Hepatocyte (in vitro differentiated cells): ENCODE results near the gene GIN1. TPM values are rescaled to one million over a fixed set of nuclear protein-coding genes. Genes with fewer than 3 reads are reported as not detected.

Source experiments
- DNase-seq: peaks from one replicate; pipeline ENCODE4 v3.0.0-alpha.2; 2016; ENCODE audit warnings: low spot score
- H2AFZ ChIP-seq: fragments of 200-600 bp; sonication (generic); 2 replicates; pipeline ENCODE4 v1.6.0; 2016; ENCODE audit warnings: antibody characterized with exemption, mild to moderate bottlenecking
- H3K27ac ChIP-seq: fragments of 200-600 bp; sonication (generic); 2 replicates; pipeline ENCODE4 v1.5.1; 2016; ENCODE audit warnings: mild to moderate bottlenecking
- H3K27me3 ChIP-seq: fragments of 200-600 bp; sonication (generic); 2 replicates; pipeline ENCODE4 v1.6.1; 2016
- H3K36me3 ChIP-seq: fragments of 200-600 bp; sonication (generic); replicated peaks from 2 replicates; pipeline ENCODE4 v1.5.1; 2016; ENCODE audit warnings: low read depth; ENCODE audit not compliant: insufficient read depth
- H3K4me1 ChIP-seq: fragments of 200-600 bp; sonication (generic); 2 replicates; pipeline ENCODE4 v1.5.1; 2016; ENCODE audit warnings: mild to moderate bottlenecking, moderate library complexity; ENCODE audit not compliant: insufficient read depth
- H3K4me2 ChIP-seq: fragments of 200-600 bp; sonication (generic); 2 replicates; pipeline ENCODE4 v1.6.0; 2016
- H3K4me3 ChIP-seq: fragments of 200-600 bp; sonication (generic); 2 replicates; pipeline ENCODE4 v1.5.1; 2016; ENCODE audit warnings: mild to moderate bottlenecking
- H3K79me2 ChIP-seq: fragments of 200-600 bp; sonication (generic); 2 replicates; pipeline ENCODE4 v1.6.0; 2017; ENCODE audit warnings: mild to moderate bottlenecking
- H3K9me2 ChIP-seq: fragments of 200-600 bp; sonication (generic); replicated peaks from 2 replicates; pipeline ENCODE4 v1.6.0; 2017; ENCODE audit warnings: mild to moderate bottlenecking; ENCODE audit not compliant: insufficient read depth
- H3K9me3 ChIP-seq: fragments of 200-600 bp; sonication (generic); 2 replicates; pipeline ENCODE4 v1.5.1; 2016; ENCODE audit warnings: low read depth, mild to moderate bottlenecking
- H4K20me1 ChIP-seq: fragments of 200-600 bp; sonication (generic); 2 replicates; pipeline ENCODE4 v1.6.0; 2016; ENCODE audit warnings: mild to moderate bottlenecking; ENCODE audit not compliant: insufficient read depth, poor library complexity, severe bottlenecking
- EZH2 ChIP-seq: fragments of 200-600 bp; sonication (generic); IDR thresholded peaks from 2 replicates; pipeline ENCODE4 v1.6.1; 2016; ENCODE audit warnings: antibody characterized with exemption, mild to moderate bottlenecking, borderline replicate concordance
- EZH2phosphoT487 ChIP-seq: fragments of 200-600 bp; sonication (generic); IDR thresholded peaks from one replicate; pipeline ENCODE4 v1.6.1; 2018; ENCODE audit warnings: antibody characterized with exemption, mild to moderate bottlenecking, low read depth, moderate library complexity; ENCODE audit not compliant: unreplicated experiment, severe bottlenecking
- WGBS: methylation state at CpG from one replicate; pipeline ENCODE4 v1.1.6; 2016; ENCODE audit warnings: low lambda C conversion rate; ENCODE audit errors: missing lambda C conversion rate; 5-methylcytosine and 5-hydroxymethylcytosine counted together
- polyA plus RNA-seq: library from polyadenylated mRNA; unstranded; fragments of >200 nt; fragmentation: Nextera tagmentation; extraction: Ambion mirVana; gene quantifications from 2 replicates; pipeline ENCODE4 v1.2.1, GENCODE V29; 2016
- total RNA-seq: library from RNA; depleted of rRNA; stranded (reverse); fragments of >200 nt; gene quantifications from 2 replicates; pipeline ENCODE4 v1.2.3, GENCODE V29; 2014
- TF ChIP-seq, protein P1 (sequence below): fragments of 200-600 bp; sonication (generic); IDR thresholded peaks from 2 replicates; pipeline ENCODE4 v1.5.1; 2016; ENCODE audit warnings: antibody characterized with exemption, mild to moderate bottlenecking; ENCODE audit not compliant: poor library complexity

Gene GIN1
- total and polyA plus RNA-seq, 2 experiments from 2014 or later = 5.5 to 7.4 TPM

- Histone ChIP-seq H3K4me3 (no peak overlapping the region), H4K20me1 (no peaks in the 10 kb centered on the region), H3K27me3 (no peaks in the 10 kb centered on the region), H3K27ac (no peak overlapping the region), H3K4me1 (no peaks in the 10 kb centered on the region), H3K4me2 (no peak overlapping the region), H3K79me2 (peaks cover 7% of the 10 kb centered on the region), H3K36me3 (no peaks in the 10 kb centered on the region), H3K9me2 (no peaks in the 10 kb centered on the region), H3K9me3 (no peaks in the 10 kb centered on the region), H2AFZ (no peak overlapping the region)
- DNase-seq = no peak
- TF ChIP-seq EZH2 = no peak
- TF ChIP-seq EZH2phosphoT487 = no peak
- TF ChIP-seq, protein P1, sequence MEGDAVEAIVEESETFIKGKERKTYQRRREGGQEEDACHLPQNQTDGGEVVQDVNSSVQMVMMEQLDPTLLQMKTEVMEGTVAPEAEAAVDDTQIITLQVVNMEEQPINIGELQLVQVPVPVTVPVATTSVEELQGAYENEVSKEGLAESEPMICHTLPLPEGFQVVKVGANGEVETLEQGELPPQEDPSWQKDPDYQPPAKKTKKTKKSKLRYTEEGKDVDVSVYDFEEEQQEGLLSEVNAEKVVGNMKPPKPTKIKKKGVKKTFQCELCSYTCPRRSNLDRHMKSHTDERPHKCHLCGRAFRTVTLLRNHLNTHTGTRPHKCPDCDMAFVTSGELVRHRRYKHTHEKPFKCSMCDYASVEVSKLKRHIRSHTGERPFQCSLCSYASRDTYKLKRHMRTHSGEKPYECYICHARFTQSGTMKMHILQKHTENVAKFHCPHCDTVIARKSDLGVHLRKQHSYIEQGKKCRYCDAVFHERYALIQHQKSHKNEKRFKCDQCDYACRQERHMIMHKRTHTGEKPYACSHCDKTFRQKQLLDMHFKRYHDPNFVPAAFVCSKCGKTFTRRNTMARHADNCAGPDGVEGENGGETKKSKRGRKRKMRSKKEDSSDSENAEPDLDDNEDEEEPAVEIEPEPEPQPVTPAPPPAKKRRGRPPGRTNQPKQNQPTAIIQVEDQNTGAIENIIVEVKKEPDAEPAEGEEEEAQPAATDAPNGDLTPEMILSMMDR = no peak
- 96% methylated on average over 1 of the region's 1 CpG for WGBS
Measured at GRCh38 chr5:103135461-103135860, 15.5 kb upstream of the GIN1 start.

- Histone ChIP-seq H3K4me2 (no peak overlapping the region), H3K79me2 (peaks cover 23% of the 10 kb centered on the region), H3K4me3 (no peak overlapping the region), H3K9me3 (no peaks in the 10 kb centered on the region), H3K4me1 (no peaks in the 10 kb centered on the region), H3K9me2 (no peaks in the 10 kb centered on the region), H3K27me3 (no peaks in the 10 kb centered on the region), H4K20me1 (no peaks in the 10 kb centered on the region), H3K36me3 (no peaks in the 10 kb centered on the region), H3K27ac (no peak overlapping the region), H2AFZ (no peak overlapping the region)
- WGBS = 90% methylated on average over 2 of the region's 2 CpGs
- no peak for DNase-seq
- TF ChIP-seq, protein P1 = no peak
- TF ChIP-seq EZH2phosphoT487 (no peak), EZH2 (no peak)
Measured at GRCh38 chr5:103133231-103133630, 13.3 kb upstream of the GIN1 start.

- Histone ChIP-seq H3K4me1 (no peaks in the 10 kb centered on the region), H3K79me2 (peaks cover 28% of the 10 kb centered on the region), H3K4me3 (no peak overlapping the region), H3K27ac (no peak overlapping the region), H2AFZ (no peak overlapping the region), H3K4me2 (no peak overlapping the region), H3K9me3 (no peaks in the 10 kb centered on the region), H3K9me2 (no peaks in the 10 kb centered on the region), H3K27me3 (no peaks in the 10 kb centered on the region), H4K20me1 (no peaks in the 10 kb centered on the region), H3K36me3 (no peaks in the 10 kb centered on the region)
- TF ChIP-seq, protein P1 = no peak
- 100% methylated on average over 1 of the region's 1 CpG for WGBS
- no peak for DNase-seq
Measured at GRCh38 chr5:103132684-103133083, 12.7 kb upstream of the GIN1 start.

- DNase-seq = no peak
- no peaks in the 10 kb centered on the region for H3K36me3 ChIP-seq
- H3K9me2 ChIP-seq = no peaks in the 10 kb centered on the region
- H3K27ac ChIP-seq = no peak overlapping the region
- peaks cover 62% of the 10 kb centered on the region for H3K79me2 ChIP-seq
- H3K9me3 ChIP-seq = no peaks in the 10 kb centered on the region
- no peak for TF ChIP-seq EZH2phosphoT487
- TF ChIP-seq, protein P1 = no peak
- no peak for TF ChIP-seq EZH2
- H3K4me1 ChIP-seq = no peaks in the 10 kb centered on the region
- H3K4me3 ChIP-seq = no peak overlapping the region
- no peak overlapping the region for H3K4me2 ChIP-seq
- H3K27me3 ChIP-seq = no peaks in the 10 kb centered on the region
- H2AFZ ChIP-seq = no peak overlapping the region
- no peaks in the 10 kb centered on the region for H4K20me1 ChIP-seq
Measured at GRCh38 chr5:103128202-103128601, 8.3 kb upstream of the GIN1 start.
